Chondrocyte (in vitro differentiated cells): ENCODE data around the gene BAD. TPM values are rescaled to one million over a fixed set of nuclear protein-coding genes. Genes with fewer than 3 reads are reported as not detected.
"Not testable (repeated sequence)": the region's sequence is repeated elsewhere in the genome, so short reads cannot be mapped to it uniquely, and the experiment has no call there.

Source experiments
- DNase-seq: peaks from one replicate; pipeline ENCODE4 v3.0.0; 2021; ENCODE audit warnings: mixed read lengths, low spot score
- H3K27ac Mint-ChIP-seq: one replicate; pipeline ENCODE4 v1.8.0; 2021; ENCODE audit warnings: mild to moderate bottlenecking, moderate library complexity, mixed read lengths; ENCODE audit not compliant: unreplicated experiment
- H3K27me3 Mint-ChIP-seq: 2 replicates; pipeline ENCODE4 v1.8.0; 2021; ENCODE audit warnings: low read depth, mixed read lengths
- H3K36me3 Mint-ChIP-seq: 2 replicates; pipeline ENCODE4 v1.8.0; 2021; ENCODE audit warnings: low read depth, mixed read lengths
- H3K4me1 Mint-ChIP-seq: 2 replicates; pipeline ENCODE4 v1.8.0; 2021; ENCODE audit warnings: low read depth, mild to moderate bottlenecking, mixed read lengths
- H3K4me3 Mint-ChIP-seq: one replicate; pipeline ENCODE4 v1.8.0; 2021; ENCODE audit warnings: mild to moderate bottlenecking, moderate library complexity, mixed read lengths; ENCODE audit not compliant: unreplicated experiment
- H3K9me3 Mint-ChIP-seq: 2 replicates; pipeline ENCODE4 v1.8.0; 2021; ENCODE audit warnings: low read depth, mixed read lengths
- total RNA-seq: library from RNA; stranded (reverse); gene quantifications from 3 replicates; pipeline ENCODE4 v1.2.1, GENCODE V29; 2021
- TF ChIP-seq, protein P1 (sequence below): fragments of 200-600 bp; sonication (generic); IDR thresholded peaks from 2 replicates; pipeline ENCODE4 v1.5.0; 2021; ENCODE audit warnings: antibody characterized with exemption, mild to moderate bottlenecking, moderate library complexity

BAD gene
- total RNA-seq, 1 donor from 2014 or later = 56.8 TPM

DNA sequence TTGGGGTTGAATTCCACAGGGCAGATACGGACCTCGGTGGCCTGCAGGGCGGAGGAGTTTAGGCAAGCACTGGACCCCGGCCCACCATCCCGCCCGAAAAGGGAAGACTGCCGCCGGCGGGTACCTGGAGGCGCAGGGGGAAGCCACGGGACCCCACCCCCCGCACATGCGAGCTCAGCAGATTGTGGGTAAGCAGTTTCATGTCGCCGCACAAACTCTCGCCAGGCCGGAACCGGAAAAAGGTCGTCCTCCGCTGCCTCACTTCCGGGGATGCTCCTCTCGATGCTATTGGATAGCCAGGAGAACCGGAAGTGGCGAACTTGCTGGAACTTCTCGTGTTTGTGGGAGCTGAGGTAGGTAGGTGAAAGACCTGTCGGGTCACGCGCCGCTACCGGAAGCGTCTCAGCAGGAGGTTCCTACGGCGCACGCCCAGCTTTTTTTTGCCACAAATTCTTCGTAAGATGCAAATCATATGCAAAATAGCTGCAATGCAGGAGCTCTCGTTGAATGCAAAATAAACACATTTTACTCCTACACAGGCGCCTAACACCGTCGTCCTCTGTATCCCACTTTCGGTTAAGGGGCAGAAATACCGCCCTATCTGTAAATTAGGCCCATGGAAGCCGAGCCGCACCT lies 33.0 kb upstream of the BAD start, which contains the start of gene TRMT112:
TRMT112 (minus strand) TSS at position 235 of the 636 bp plus-strand sequence; CDS start at position 202, 33 bp downstream.
- H3K4me3 Mint-ChIP-seq = peak within 1 kb of the TSS; percentile 90
- H3K27me3 Mint-ChIP-seq = no peaks in the 10 kb centered on the region
- peaks cover 30% of the 10 kb centered on the region for H3K4me1 Mint-ChIP-seq
- no peaks in the 10 kb centered on the region for H3K9me3 Mint-ChIP-seq
- peak within 1 kb of the TSS; percentile 100 for H3K27ac Mint-ChIP-seq
- TF ChIP-seq, protein P1, sequence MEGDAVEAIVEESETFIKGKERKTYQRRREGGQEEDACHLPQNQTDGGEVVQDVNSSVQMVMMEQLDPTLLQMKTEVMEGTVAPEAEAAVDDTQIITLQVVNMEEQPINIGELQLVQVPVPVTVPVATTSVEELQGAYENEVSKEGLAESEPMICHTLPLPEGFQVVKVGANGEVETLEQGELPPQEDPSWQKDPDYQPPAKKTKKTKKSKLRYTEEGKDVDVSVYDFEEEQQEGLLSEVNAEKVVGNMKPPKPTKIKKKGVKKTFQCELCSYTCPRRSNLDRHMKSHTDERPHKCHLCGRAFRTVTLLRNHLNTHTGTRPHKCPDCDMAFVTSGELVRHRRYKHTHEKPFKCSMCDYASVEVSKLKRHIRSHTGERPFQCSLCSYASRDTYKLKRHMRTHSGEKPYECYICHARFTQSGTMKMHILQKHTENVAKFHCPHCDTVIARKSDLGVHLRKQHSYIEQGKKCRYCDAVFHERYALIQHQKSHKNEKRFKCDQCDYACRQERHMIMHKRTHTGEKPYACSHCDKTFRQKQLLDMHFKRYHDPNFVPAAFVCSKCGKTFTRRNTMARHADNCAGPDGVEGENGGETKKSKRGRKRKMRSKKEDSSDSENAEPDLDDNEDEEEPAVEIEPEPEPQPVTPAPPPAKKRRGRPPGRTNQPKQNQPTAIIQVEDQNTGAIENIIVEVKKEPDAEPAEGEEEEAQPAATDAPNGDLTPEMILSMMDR = no peak
- H3K36me3 Mint-ChIP-seq = peaks cover 8% of the 10 kb centered on the region
- peak; percentile 97 for DNase-seq

DNA sequence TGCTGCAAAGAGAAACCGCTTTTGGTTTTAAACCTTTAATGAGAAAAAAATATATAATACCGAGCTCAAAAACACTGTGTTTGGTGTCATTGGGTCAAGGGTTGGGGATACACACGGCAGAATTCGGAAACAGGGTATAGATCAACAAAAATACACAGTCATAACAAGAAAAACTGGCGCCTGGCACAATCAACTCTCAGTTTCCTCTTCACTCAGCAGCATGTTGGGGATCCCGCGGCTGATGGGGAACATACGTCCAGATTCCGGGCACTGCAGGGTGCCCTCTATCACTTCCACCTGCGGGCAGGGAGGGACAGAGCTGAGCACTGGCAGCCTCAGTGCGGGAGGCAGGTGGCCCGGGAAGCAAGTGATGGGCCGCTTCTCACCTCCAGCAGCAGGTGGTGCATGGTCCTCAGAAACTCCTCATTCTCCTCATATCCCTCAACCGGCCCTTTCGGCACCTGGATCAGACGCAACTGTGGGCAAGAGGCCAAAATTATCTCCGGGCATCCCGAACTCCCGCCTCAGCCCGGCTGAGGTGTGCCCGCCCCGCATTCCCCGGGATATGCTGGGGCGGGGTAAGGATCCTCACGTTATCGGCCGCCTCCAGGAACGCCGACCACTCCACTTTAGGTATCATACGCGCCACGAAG lies 32.3 kb upstream of the BAD start:
- Mint-ChIP-seq H3K27me3 (no peaks in the 10 kb centered on the region), H3K4me1 (peaks cover 30% of the 10 kb centered on the region), H3K9me3 (no peaks in the 10 kb centered on the region), H3K36me3 (peaks cover 7% of the 10 kb centered on the region), H3K27ac (peak overlapping the region; percentile 100), H3K4me3 (peak overlapping the region; percentile 90)
- TF ChIP-seq, protein P1 = peak; percentile 40
- no peak for DNase-seq

DNA sequence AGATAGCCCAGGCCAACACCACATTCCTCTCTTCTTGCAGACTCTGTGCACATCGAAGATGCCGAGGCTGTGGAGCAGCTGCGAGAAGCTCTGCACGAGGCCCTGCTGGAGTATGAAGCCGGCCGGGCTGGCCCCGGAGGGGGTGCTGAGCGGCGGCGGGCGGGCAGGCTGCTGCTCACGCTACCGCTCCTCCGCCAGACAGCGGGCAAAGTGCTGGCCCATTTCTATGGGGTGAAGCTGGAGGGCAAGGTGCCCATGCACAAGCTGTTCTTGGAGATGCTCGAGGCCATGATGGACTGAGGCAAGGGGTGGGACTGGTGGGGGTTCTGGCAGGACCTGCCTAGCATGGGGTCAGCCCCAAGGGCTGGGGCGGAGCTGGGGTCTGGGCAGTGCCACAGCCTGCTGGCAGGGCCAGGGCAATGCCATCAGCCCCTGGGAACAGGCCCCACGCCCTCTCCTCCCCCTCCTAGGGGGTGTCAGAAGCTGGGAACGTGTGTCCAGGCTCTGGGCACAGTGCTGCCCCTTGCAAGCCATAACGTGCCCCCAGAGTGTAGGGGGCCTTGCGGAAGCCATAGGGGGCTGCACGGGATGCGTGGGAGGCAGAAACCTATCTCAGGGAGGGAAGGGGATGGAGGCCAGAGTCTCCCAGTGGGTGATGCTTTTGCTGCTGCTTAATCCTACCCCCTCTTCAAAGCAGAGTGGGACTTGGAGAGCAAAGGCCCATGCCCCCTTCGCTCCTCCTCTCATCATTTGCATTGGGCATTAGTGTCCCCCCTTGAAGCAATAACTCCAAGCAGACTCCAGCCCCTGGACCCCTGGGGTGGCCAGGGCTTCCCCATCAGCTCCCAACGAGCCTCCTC lies 31.4 kb upstream of the BAD start:
- not testable (repeated sequence) for H3K36me3 Mint-ChIP-seq, H3K27me3 Mint-ChIP-seq, DNase-seq, H3K9me3 Mint-ChIP-seq
- Mint-ChIP-seq H3K27ac (peak overlapping the region; percentile 100), H3K4me1 (peaks cover 27% of the 10 kb centered on the region), H3K4me3 (peak overlapping the region; percentile 90)

DNA sequence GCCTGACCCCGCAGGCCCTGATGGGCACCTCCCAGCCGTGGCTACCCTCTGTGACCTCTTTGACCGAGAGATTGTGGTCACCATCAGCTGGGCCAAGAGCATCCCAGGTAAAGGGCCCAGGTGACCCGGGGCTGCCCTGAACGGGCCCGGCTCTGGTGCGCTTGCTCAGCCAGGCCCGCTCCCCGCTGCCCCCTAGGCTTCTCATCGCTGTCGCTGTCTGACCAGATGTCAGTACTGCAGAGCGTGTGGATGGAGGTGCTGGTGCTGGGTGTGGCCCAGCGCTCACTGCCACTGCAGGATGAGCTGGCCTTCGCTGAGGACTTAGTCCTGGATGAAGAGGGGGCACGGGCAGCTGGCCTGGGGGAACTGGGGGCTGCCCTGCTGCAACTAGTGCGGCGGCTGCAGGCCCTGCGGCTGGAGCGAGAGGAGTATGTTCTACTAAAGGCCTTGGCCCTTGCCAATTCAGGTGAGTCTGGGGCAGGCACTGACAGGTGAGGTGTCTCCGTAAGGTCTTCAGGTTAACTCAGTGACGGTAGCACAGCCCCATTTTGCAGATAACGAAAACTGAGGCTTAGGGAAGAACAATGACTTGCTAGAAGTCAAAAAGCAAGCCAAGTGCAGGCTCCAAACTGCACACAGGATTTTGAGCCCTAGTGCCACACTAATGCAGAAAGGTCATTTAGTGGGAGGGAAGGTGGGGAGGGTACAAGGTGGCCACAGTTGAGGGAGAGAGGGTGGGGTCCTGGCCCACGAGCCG lies 30.5 kb upstream of the BAD start:
- peak overlapping the region; percentile 84 for H3K27ac Mint-ChIP-seq
- TF ChIP-seq, protein P1 = peak; percentile 27

DNA sequence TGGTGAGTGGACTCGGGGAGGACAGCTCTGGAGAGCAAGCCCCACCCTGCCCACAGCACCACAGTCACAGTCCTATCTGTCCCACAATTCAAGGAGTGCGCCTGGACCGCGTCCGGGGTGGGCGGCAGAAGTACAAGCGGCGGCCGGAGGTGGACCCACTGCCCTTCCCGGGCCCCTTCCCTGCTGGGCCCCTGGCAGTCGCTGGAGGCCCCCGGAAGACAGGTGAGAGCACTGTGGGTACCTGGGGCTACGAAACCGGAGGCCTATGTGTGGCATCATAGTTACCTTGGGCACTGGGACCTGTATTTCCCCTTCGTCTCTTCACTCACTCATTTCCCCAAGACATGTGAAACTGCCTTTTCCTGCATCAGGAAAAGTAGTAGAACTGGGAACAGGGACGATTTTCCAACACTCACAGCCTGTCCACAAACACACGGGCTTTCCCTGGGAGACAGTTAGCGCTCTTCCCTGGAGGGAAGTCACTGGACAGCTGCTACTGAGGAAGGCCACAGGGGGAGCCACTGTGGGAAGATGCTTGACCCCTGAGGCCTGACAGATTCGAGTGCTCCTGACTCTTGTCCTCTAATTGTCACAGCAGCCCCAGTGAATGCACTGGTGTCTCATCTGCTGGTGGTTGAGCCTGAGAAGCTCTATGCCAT lies 29.8 kb upstream of the BAD start:
- Mint-ChIP-seq H3K27me3 (no peaks in the 10 kb centered on the region), H3K36me3 (no peaks in the 10 kb centered on the region), H3K4me1 (peaks cover 14% of the 10 kb centered on the region), H3K27ac (peak overlapping the region; percentile 84), H3K9me3 (no peaks in the 10 kb centered on the region), H3K4me3 (no peak overlapping the region)
- TF ChIP-seq, protein P1 = peak; percentile 50
- peak; percentile 85 for DNase-seq

More for the DNA sequence above, 30.5 kb upstream of the BAD start:
- no peak overlapping the region for H3K4me3 Mint-ChIP-seq
- DNase-seq = peak; percentile 66
- H3K9me3 Mint-ChIP-seq = no peaks in the 10 kb centered on the region
- H3K36me3 Mint-ChIP-seq = no peaks in the 10 kb centered on the region
- H3K4me1 Mint-ChIP-seq = peaks cover 20% of the 10 kb centered on the region
- H3K27me3 Mint-ChIP-seq = no peaks in the 10 kb centered on the region
